Sigmoid colon (tissue), 7 donors: ENCODE results near the gene CDK18. TPM values are rescaled to one million over a fixed set of nuclear protein-coding genes. Genes with fewer than 3 reads are reported as not detected.

Source experiments
- DNase-seq: peaks from one replicate; pipeline ENCODE4 v3.0.0-alpha.2; 2019
- H3K27ac ChIP-seq, 4 donors: fragments of 200-600 bp; sonication (generic); one replicate each; pipeline ENCODE4 v1.5.1; 2016 to 2019; ENCODE audit warnings: mild to moderate bottlenecking in 1 of 4
- H3K27me3 ChIP-seq, 3 donors: fragments of 200-600 bp; sonication (generic); one replicate each; pipeline ENCODE4 v1.5.1; 2019; ENCODE audit warnings: mild to moderate bottlenecking in 1 of 3
- H3K36me3 ChIP-seq, 4 donors: fragments of 200-600 bp; sonication (generic); one replicate each; pipeline ENCODE4 v1.5.1; 2016 to 2019
- H3K4me1 ChIP-seq, 4 donors: fragments of 200-600 bp; sonication (generic); one replicate each; pipeline ENCODE4 v1.5.1; 2017 to 2019
- H3K4me3 ChIP-seq, 4 donors: fragments of 200-600 bp; sonication (generic); one replicate each; pipeline ENCODE4 v1.5.1; 2017 to 2019; ENCODE audit warnings: mild to moderate bottlenecking in 2 of 4, moderate library complexity in 1 of 4
- H3K9me3 ChIP-seq, 4 donors: fragments of 200-600 bp in 3 of 4; sonication (generic) in 3 of 4; one replicate each; pipeline versions ENCODE4 v1.5.1 to v1.6.1; 2013 to 2019
- CTCF ChIP-seq, 4 experiments: fragments of 450-650 bp in 3 of 4; fragments of 200-600 bp in 1 of 4; IDR thresholded peaks; one replicate each; pipeline ENCODE4 v1.5.1; 2016 to 2019; ENCODE audit warnings: antibody characterized with exemption in 4 of 4, mild to moderate bottlenecking in 3 of 4, moderate library complexity in 2 of 4
- EP300 ChIP-seq, 4 donors: sonication (generic); formaldehyde crosslinking; IDR thresholded peaks; one replicate each; pipeline ENCODE4 v1.6.1; 2017; ENCODE audit warnings: antibody characterized with exemption in 4 of 4
- POLR2A ChIP-seq, 2 donors: fragments of 450-650 bp; IDR thresholded peaks; one replicate each; pipeline ENCODE4 v1.6.1; 2016; ENCODE audit warnings: antibody characterized with exemption in 2 of 2, mild to moderate bottlenecking in 2 of 2, moderate library complexity in 2 of 2
- POLR2AphosphoS5 ChIP-seq, 4 donors: sonication (generic); formaldehyde crosslinking; IDR thresholded peaks; one replicate each; pipeline ENCODE4 v1.6.1; 2017; ENCODE audit warnings: antibody characterized with exemption in 4 of 4
- WGBS, 2 donors: extraction: QIAGEN DNeasy Blood & Tissue Kit; methylation state at CpG; one replicate each; pipeline ENCODE4 v1.1.7; 2013; 5-methylcytosine and 5-hydroxymethylcytosine counted together
- intact Hi-C: fragments of 100-400 bp; cut with DNase I; formaldehyde crosslinking; loops from one replicate; pipeline ENCODE4 v1.15.1; 2023
- polyA plus RNA-seq, 3 donors: library from polyadenylated mRNA; stranded (reverse); fragments of 200-250 nt; gene quantifications; one replicate each; pipeline ENCODE4 v1.2.3, GENCODE V29; 2013
- total RNA-seq, 4 donors: library from RNA; depleted of rRNA; stranded (reverse); fragments of >200 nt; gene quantifications; one replicate each; pipeline ENCODE4 v1.1.0, GENCODE V29; 2016
- donor health status: healthy with polysubstance abuse.
- donor health status: Bipolar disorder and iron deficiency.
- donor health status: healthy.

CDK18 gene
- total and polyA plus RNA-seq, 7 donors: 6.7 to 26.8 (median 13.0) TPM

- H3K27me3 ChIP-seq: no peaks in the 10 kb centered on the region
- H3K36me3 ChIP-seq: no peaks in the 10 kb centered on the region
- H3K27ac ChIP-seq: peak overlapping the region in 3 of 4 donors; percentile 78 to 80 (median 80)
- no peaks in the 10 kb centered on the region for H3K9me3 ChIP-seq
- 11 to 39% methylated on average over 6 of the region's 6 CpGs for WGBS, 2 donors
- intact Hi-C loops: loop anchor here (10.0 kb wide), 2 partner anchors 115 to 165 kb away; partner anchors contain the start of genes ELK4 and KLHDC8A
- H3K4me1 ChIP-seq: peaks cover 3 to 69% (median 55%) of the 10 kb centered on the region in 4 donors
- DNase-seq: peak; percentile 85
- peak in 3 of 4 donors; percentile 27 to 73 (median 71) for TF ChIP-seq POLR2AphosphoS5 (IDR thresholded peaks at IDR 0.05)
- peak in 1 of 4 donors; percentile 56 for TF ChIP-seq EP300 (IDR thresholded peaks at IDR 0.05)
- no peak for TF ChIP-seq POLR2A (IDR thresholded peaks at IDR 0.05)
- no peak overlapping the region for H3K4me3 ChIP-seq
These were observed 15.2 kb downstream of the CDK18 start for GRCh38 chr1:205519541-205520131.

GRCh38 chr1:205520709-205521108 is 16.2 kb downstream of the CDK18 start:
- Histone ChIP-seq H3K4me1 (peaks cover 3 to 64% (median 48%) of the 10 kb centered on the region in 4 donors), H3K4me3 (no peak overlapping the region), H3K27ac (no peak overlapping the region), H3K27me3 (no peaks in the 10 kb centered on the region), H3K36me3 (peaks cover 0 to 3% (median 0%) of the 10 kb centered on the region in 4 donors), H3K9me3 (no peaks in the 10 kb centered on the region)
- no peak for DNase-seq
- TF ChIP-seq EP300 (IDR thresholded peaks at IDR 0.05) (no peak), CTCF (IDR thresholded peaks at IDR 0.05) (no peak), POLR2AphosphoS5 (IDR thresholded peaks at IDR 0.05) (no peak), POLR2A (IDR thresholded peaks at IDR 0.05) (no peak)
- 95 to 96% methylated on average over 4 of the region's 4 CpGs for WGBS, 2 donors
- intact Hi-C loops: loop anchor here (10.0 kb wide), 2 partner anchors 114 to 166 kb away; partner anchors contain the start of genes ELK4 and KLHDC8A

GRCh38 chr1:205521686-205522085 is 17.2 kb downstream of the CDK18 start:
- 81 to 90% methylated on average over 7 of the region's 7 CpGs for WGBS, 2 donors
- H3K4me1 ChIP-seq: peaks cover 3 to 54% (median 39%) of the 10 kb centered on the region in 4 donors
- TF ChIP-seq EP300 (IDR thresholded peaks at IDR 0.05) (no peak), CTCF (IDR thresholded peaks at IDR 0.05) (no peak), POLR2AphosphoS5 (IDR thresholded peaks at IDR 0.05) (no peak), POLR2A (IDR thresholded peaks at IDR 0.05) (no peak)

GRCh38 chr1:205522692-205523091 is 18.2 kb downstream of the CDK18 start:
- H3K27ac ChIP-seq: no peak overlapping the region
- no peak for DNase-seq
- intact Hi-C loops: loop anchor here (10.0 kb wide), 2 partner anchors 112 to 168 kb away; partner anchors contain the start of genes ELK4 and KLHDC8A
- TF ChIP-seq POLR2AphosphoS5 (IDR thresholded peaks at IDR 0.05) (no peak), CTCF (IDR thresholded peaks at IDR 0.05) (no peak), POLR2A (IDR thresholded peaks at IDR 0.05) (no peak), EP300 (IDR thresholded peaks at IDR 0.05) (no peak)
- peaks cover 3 to 44% (median 29%) of the 10 kb centered on the region in 4 donors for H3K4me1 ChIP-seq
- H3K36me3 ChIP-seq: peaks cover 0 to 3% (median 0%) of the 10 kb centered on the region in 4 donors
- 92 to 96% methylated on average over 5 of the region's 5 CpGs for WGBS, 2 donors
- no peaks in the 10 kb centered on the region for H3K9me3 ChIP-seq
- H3K4me3 ChIP-seq: no peak overlapping the region
- H3K27me3 ChIP-seq: no peaks in the 10 kb centered on the region

More at GRCh38 chr1:205521686-205522085, 17.2 kb downstream of the CDK18 start:
- H3K27me3 ChIP-seq: no peaks in the 10 kb centered on the region
- intact Hi-C loops: loop anchor here (10.0 kb wide), 2 partner anchors 113 to 167 kb away; partner anchors contain the start of genes ELK4 and KLHDC8A
- no peak overlapping the region for H3K4me3 ChIP-seq
- H3K9me3 ChIP-seq: no peaks in the 10 kb centered on the region
- peaks cover 0 to 3% (median 0%) of the 10 kb centered on the region in 4 donors for H3K36me3 ChIP-seq
- H3K27ac ChIP-seq: no peak overlapping the region
- no peak for DNase-seq

- Histone ChIP-seq H3K4me3 (no peak overlapping the region), H3K4me1 (peaks cover 3 to 37% (median 22%) of the 10 kb centered on the region in 4 donors), H3K27me3 (no peaks in the 10 kb centered on the region), H3K9me3 (no peaks in the 10 kb centered on the region), H3K27ac (no peak overlapping the region), H3K36me3 (peaks cover 0 to 3% (median 0%) of the 10 kb centered on the region in 4 donors)
- no peak for TF ChIP-seq POLR2A (IDR thresholded peaks at IDR 0.05)
- no peak for TF ChIP-seq POLR2AphosphoS5 (IDR thresholded peaks at IDR 0.05)
- TF ChIP-seq EP300 (IDR thresholded peaks at IDR 0.05): no peak
- no peak for TF ChIP-seq CTCF (IDR thresholded peaks at IDR 0.05)
- no peak for DNase-seq
- intact Hi-C loops: loop anchor here (10.0 kb wide), 2 partner anchors 111 to 169 kb away; partner anchors contain the start of genes ELK4 and KLHDC8A
- WGBS, 2 donors: 65 to 76% methylated on average over 16 of the region's 16 CpGs
These were observed 18.9 kb downstream of the CDK18 start for GRCh38 chr1:205523261-205523890.
